K562 (cell line): ENCODE results near the gene KIF20B. TPM values are rescaled to one million over a fixed set of nuclear protein-coding genes. Genes with fewer than 3 reads are reported as not detected.

Experiments
- ATAC-seq: fragments of 200-7000 bp; cut with Tn5 transposase; 3 replicates; pipeline ENCODE4 v1.9.1; 2020; ENCODE audit warnings: moderate library complexity
- BruUV-seq: library from RNA; stranded (reverse); fragments of 400-500 nt; replicated peaks from 2 replicates; lab custom pipeline; 2021; lab: Mats Ljungman, UMichigan
- CTCF ChIA-PET: fragments of 300-600 bp; formaldehyde crosslinking; extraction: SDS; loops from one replicate; lab custom pipeline; 2021; ENCODE audit warnings: low intra/inter-chr PET ratio; lab: Yijun Ruan, JAX
- POLR2A ChIA-PET: fragments of 300-600, 350-650 bp; sonication (Branson Sonifier 250); formaldehyde crosslinking; extraction: SDS; loops from one replicate; lab custom pipeline; 2021; ENCODE audit warnings: antibody characterized with exemption, inconsistent platforms; lab: Yijun Ruan, JAX
- DNase-seq, 4 experiments: peaks; one replicate each; pipeline versions ENCODE4 v3.0.0 to v3.0.0-alpha.2; 2011 to 2018; ENCODE audit warnings: low spot score in 3 of 4, mixed read lengths in 3 of 4; ENCODE audit errors: extremely low read depth in 1 of 4
- FAIRE-seq: peaks from 2 replicates; lab custom pipeline; 2011; peaks lifted over from hg19 to GRCh38; lab: Jason Lieb, UNC
- H2AFZ ChIP-seq: 2 replicates; pipeline ENCODE4 v1.6.0; 2011; ENCODE audit warnings: low read depth, low read length, control low read depth, inconsistent platforms
- H3K27ac ChIP-seq: fragments of 200-600 bp; 3 replicates; pipeline ENCODE4 v1.8.0; 2011; ENCODE audit warnings: low read depth, mild to moderate bottlenecking, control low read depth, inconsistent platforms, low read length, moderate library complexity, mixed read lengths; ENCODE audit errors: extremely low read depth
- H3K27me3 ChIP-seq, 2 experiments: fragments of 300-600 bp in 1 of 2; 2 replicates in 1 of 2; 3 replicates in 1 of 2; pipeline versions ENCODE4 v1.6.0 to v1.8.0; 2011; ENCODE audit warnings: inconsistent platforms in 2 of 2, low read length in 2 of 2, mild to moderate bottlenecking in 1 of 2, mixed read lengths in 1 of 2, moderate library complexity in 1 of 2; ENCODE audit not compliant: control insufficient read depth in 2 of 2, insufficient read depth in 2 of 2
- H3K36me3 ChIP-seq: fragments of 300-600 bp; 3 replicates; pipeline ENCODE4 v1.8.0; 2011; ENCODE audit warnings: mild to moderate bottlenecking, low read length, inconsistent platforms; ENCODE audit not compliant: control insufficient read depth, insufficient read depth
- H3K4me1 ChIP-seq, 2 experiments: fragments of 200-600 bp in 1 of 2; replicated peaks in 1 of 2; 2 replicates in 1 of 2; 3 replicates in 1 of 2; pipeline versions ENCODE4 v1.5.1 to v1.8.0; 2011; ENCODE audit warnings: inconsistent platforms in 2 of 2, low read length in 2 of 2, mild to moderate bottlenecking in 1 of 2, mixed read lengths in 1 of 2, moderate library complexity in 1 of 2; ENCODE audit not compliant: control insufficient read depth in 2 of 2, insufficient read depth in 2 of 2
- H3K4me2 ChIP-seq: 2 replicates; pipeline ENCODE4 v1.6.1; 2011; ENCODE audit warnings: low read length, control low read depth, inconsistent platforms, mixed read lengths; ENCODE audit not compliant: insufficient read depth
- H3K4me3 ChIP-seq: fragments of 200-600 bp; sonication (generic), shearing (Covaris generic); 2 replicates; pipeline ENCODE4 v1.5.1; 2016; ENCODE audit warnings: control low read depth, inconsistent platforms
- H3K79me2 ChIP-seq: fragments of 200-600 bp; 3 replicates; pipeline ENCODE4 v1.8.0; 2011; ENCODE audit warnings: low read length, inconsistent platforms; ENCODE audit not compliant: control insufficient read depth, insufficient read depth
- H3K9ac ChIP-seq, 2 experiments: 2 replicates each; pipeline versions ENCODE4 v1.6.0 to v1.6.1; 2011; ENCODE audit warnings: low read depth in 2 of 2, low read length in 2 of 2, control low read depth in 1 of 2, inconsistent platforms in 1 of 2, mild to moderate bottlenecking in 1 of 2, mixed read lengths in 1 of 2; ENCODE audit not compliant: insufficient read depth in 1 of 2
- H3K9me1 ChIP-seq: one replicate; pipeline ENCODE4 v1.6.0; 2011; ENCODE audit warnings: inconsistent platforms, mild to moderate bottlenecking, low read length, moderate library complexity; ENCODE audit not compliant: control insufficient read depth, insufficient read depth
- H3K9me3 ChIP-seq: replicated peaks from 2 replicates; pipeline ENCODE4 v1.5.1; 2011; ENCODE audit warnings: low read depth, low read length, inconsistent platforms; ENCODE audit not compliant: control insufficient read depth, insufficient read depth
- H4K20me1 ChIP-seq: replicated peaks from 2 replicates; pipeline ENCODE4 v1.6.1; 2011; ENCODE audit warnings: low read length, inconsistent platforms, mixed read lengths; ENCODE audit not compliant: control insufficient read depth, insufficient read depth
- BRD4 ChIP-seq: fragments of 200-600 bp; sonication (generic); IDR thresholded peaks from 2 replicates; pipeline ENCODE4 v1.6.1; 2017; ENCODE audit warnings: inconsistent platforms
- CEBPB ChIP-seq: fragments of 450-650 bp; IDR thresholded peaks from 2 replicates; pipeline ENCODE4 v1.6.1; 2016; ENCODE audit warnings: missing genetic modification characterization, missing compliant biosample characterization
- NCOA2 ChIP-seq, 2 experiments: fragments of 450-650 bp; IDR thresholded peaks; 2 replicates each; pipeline ENCODE4 v1.6.1; 2018; ENCODE audit warnings: mild to moderate bottlenecking in 2 of 2, moderate library complexity in 1 of 2; ENCODE audit not compliant: partially characterized antibody in 2 of 2
- NR2C1 ChIP-seq, 2 experiments: fragments of 450-650 bp; IDR thresholded peaks; 2 replicates each; pipeline ENCODE4 v1.6.1; 2017; ENCODE audit warnings: mild to moderate bottlenecking in 2 of 2, antibody characterized with exemption in 1 of 2, inconsistent platforms in 1 of 2, missing compliant biosample characterization in 1 of 2, missing genetic modification characterization in 1 of 2
- SETDB1 ChIP-seq: IDR thresholded peaks from one replicate; pipeline ENCODE4 v1.6.1; 2012; ENCODE audit warnings: low read length, control low read depth, inconsistent platforms
- SIX5 ChIP-seq, 2 experiments: IDR thresholded peaks; 2 replicates each; pipeline ENCODE4 v1.6.1; 2011; ENCODE audit warnings: low read length in 2 of 2, borderline replicate concordance in 1 of 2, low read depth in 1 of 2, mild to moderate bottlenecking in 1 of 2, moderate library complexity in 1 of 2; ENCODE audit not compliant: insufficient read depth in 1 of 2
- SREBF2 ChIP-seq: sonication (generic); formaldehyde crosslinking; IDR thresholded peaks from 2 replicates; pipeline ENCODE4 v1.4.0; 2020; ENCODE audit warnings: mild to moderate bottlenecking, missing genetic modification reagents
- THAP12 ChIP-seq: fragments of 250-450 bp; sonication (Bioruptor Pico); IDR thresholded peaks from 2 replicates; pipeline ENCODE4 v1.9.0; 2021; ENCODE audit warnings: mild to moderate bottlenecking, inconsistent platforms
- UBTF ChIP-seq, 2 experiments: IDR thresholded peaks; 2 replicates each; pipeline ENCODE4 v1.6.1; 2012; ENCODE audit warnings: improper control_type of control experiment in 2 of 2, low read depth in 2 of 2, low read length in 2 of 2, borderline replicate concordance in 1 of 2
- ZBTB11 ChIP-seq, 3 experiments: fragments of 200-800 bp in 1 of 3; fragments of 250-450 bp in 1 of 3; fragments of 450-650 bp in 1 of 3; sonication (Bioruptor Pico) in 1 of 3; sonication (Bioruptor generic) in 1 of 3; formaldehyde crosslinking in 1 of 3; IDR thresholded peaks; 2 replicates each; pipeline versions ENCODE4 v1.6.1 to v1.8.0; 2016 to 2022; ENCODE audit warnings: mild to moderate bottlenecking in 2 of 3, missing genetic modification characterization in 2 of 3, missing compliant biosample characterization in 1 of 3, moderate library complexity in 1 of 3
- ZNF583 ChIP-seq: fragments of 250-450 bp; sonication (Bioruptor Pico); IDR thresholded peaks from 2 replicates; pipeline ENCODE4 v1.4.0; 2020
- WGBS: fragments of 100-300 bp; shearing (Covaris generic); methylation state at CpG from one replicate; pipeline ENCODE4 v1.1.6; 2016; ENCODE audit warnings: low coverage, mixed read lengths; ENCODE audit not compliant: insufficient coverage; ENCODE audit errors: missing lambda C conversion rate; 5-methylcytosine and 5-hydroxymethylcytosine counted together
- in situ Hi-C: fragments of 300-500 bp; cut with MboI; formaldehyde crosslinking; loops from 4 replicates; pipeline ENCODE4 v1.15.0; 2018; ENCODE audit warnings: inconsistent platforms, mixed read lengths
- intact Hi-C: fragments of 100-400 bp; cut with micrococcal nuclease; formaldehyde crosslinking; loops from 2 replicates; pipeline ENCODE4 v1.14.2; 2022
- polyA plus RNA-seq, 8 experiments: library from polyadenylated mRNA; depleted of rRNA in 4 of 8; stranded (reverse) in 5 of 8; unstranded in 3 of 8; fragments of >200 nt; fragmentation: Nextera tagmentation in 2 of 8; fragmentation: Illumina TruSeq in 1 of 8; extraction: Ambion mirVana in 2 of 8; extraction: Trizol in 1 of 8; gene quantifications; 2 replicates each; pipeline versions ENCODE4 v1.2.1 to v1.2.3, GENCODE V29; 2011 to 2014; ENCODE audit warnings: inconsistent platforms in 1 of 8, missing spikeins in 1 of 8
- total RNA-seq, 7 experiments: library from RNA; depleted of rRNA in 6 of 7; stranded (reverse); fragments of >200 nt in 6 of 7; fragmentation: Illumina TruSeq in 2 of 7; extraction: Trizol in 2 of 7; gene quantifications; 2 replicates each; pipeline versions ENCODE4 v1.2.1 to v1.2.3, GENCODE V29; 2011 to 2021; ENCODE audit warnings: low replicate concordance in 1 of 7

Gene KIF20B
- total and polyA plus RNA-seq, 9 of the 15 experiments (the other 6 are each of a cell fraction or from before 2014, with no cell fraction given) = 18.6 to 56.5 (median 32.9) TPM

DNA sequence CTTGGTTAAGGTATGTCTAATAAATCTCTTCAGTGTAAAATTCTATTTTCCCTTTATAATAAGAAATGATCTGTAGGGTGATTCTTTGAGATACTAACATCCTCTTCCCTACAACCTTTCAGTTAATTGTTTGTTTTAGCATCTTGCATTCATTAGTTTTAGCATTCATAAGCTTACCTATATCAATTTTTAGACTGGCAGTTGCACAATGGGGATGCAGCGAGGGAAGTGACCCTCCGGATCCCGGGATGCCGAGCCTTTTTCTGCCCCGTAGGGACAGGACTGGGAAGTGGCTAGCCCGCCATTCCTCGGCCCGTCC lies 508 bp upstream of the KIF20B start:
- POLR2A ChIA-PET = interaction anchor here (0.6 to 1.4 kb wide), 8 partner anchors 8 to 1360 kb away, joined by 3 to 7 read pairs (median 4); no protein-coding TSS in a partner anchor
- H3K79me2 ChIP-seq = peaks cover 49% of the 10 kb centered on the region
- H3K4me2 ChIP-seq = peak overlapping the region; percentile 97
- intact Hi-C loops = loop anchor here (1.0 kb wide), 1 partner anchor 57 kb away; no protein-coding TSS in a partner anchor
- no peaks in the 10 kb centered on the region; the same call in 1 of the 2 replicates for H4K20me1 ChIP-seq
- H3K27ac ChIP-seq = peak overlapping the region; percentile 98
- peak overlapping the region; percentile 91 for H2AFZ ChIP-seq
- H3K9me3 ChIP-seq = no peaks in the 10 kb centered on the region
- in situ Hi-C loops = no loop called here
- FAIRE-seq (no peak), DNase-seq (no peak), ATAC-seq (no peak)
- peaks cover 0 to 3% of the 10 kb centered on the region in 2 experiments; a peak in 1 of 5 replicates for H3K4me1 ChIP-seq
- TSS peak; percentile 91 for BruUV-seq
- no peaks in the 10 kb centered on the region for H3K9me1 ChIP-seq
- 1% methylated on average over 8 of the region's 8 CpGs for WGBS
- H3K36me3 ChIP-seq = peaks cover 6% of the 10 kb centered on the region; the same call in 1 of the 3 replicates
- H3K9ac ChIP-seq = peak overlapping the region; percentile 92 to 97
- CTCF ChIA-PET = interaction anchor here (0.9 kb wide), 1 partner anchor 56 kb away, joined by 5 read pairs; no protein-coding TSS in a partner anchor
- peak overlapping the region; percentile 68 for H3K4me3 ChIP-seq
- no peaks in the 10 kb centered on the region for H3K27me3 ChIP-seq
- TF ChIP-seq ZBTB11 (CRISPR knock-in tag; IDR thresholded peaks at IDR 0.05) (0 out of 6 replicates have a peak, but pooled peaks of 1 of the 3 experiments have one; percentile 34), CEBPB (tag) (peak; percentile 49), SREBF2 (CRISPR knock-in tag) (no peak), SETDB1 (no peak), ZNF583 (CRISPR knock-in tag) (no peak), SIX5 (IDR thresholded peaks at IDR 0.05; ENCODE audit: borderline replicate concordance in 1 of 2, insufficient read depth in 1 of 2, low read depth in 1 of 2, low read length in 2 of 2) (no peak), THAP12 (CRISPR knock-in tag) (no peak), BRD4 (no peak), NR2C1 (IDR thresholded peaks at IDR 0.05) (no peak), NR2C1 (tag; IDR thresholded peaks at IDR 0.05) (no peak), NCOA2 (IDR thresholded peaks at IDR 0.05; ENCODE audit: partially characterized antibody in 2 of 2) (no peak), UBTF (IDR thresholded peaks at IDR 0.05; ENCODE audit: borderline replicate concordance in 1 of 2, low read depth in 2 of 2, low read length in 2 of 2) (0 out of 4 replicates have a peak, but pooled peaks of 1 of the 2 experiments have one; percentile 28)
